ENCODE data around the gene PTCD3.

- no peak for TF ChIP-seq EZH2 (IDR thresholded peaks at IDR 0.05)
- TF ChIP-seq POLR2AphosphoS5 (IDR thresholded peaks at IDR 0.05; ENCODE audit: borderline replicate concordance, low read depth, low read length) = no peak; the same call in 1 of the 2 replicates
These were observed 34.9 kb downstream of the PTCD3 start for GRCh38 chr2:86140969-86141392.

Data from SK-N-MC (cell line).